Esophagus (tissue), 2 donors: ENCODE data around the gene TSEN2. TPM values are rescaled to one million over a fixed set of nuclear protein-coding genes. Genes with fewer than 3 reads are reported as not detected.
A peak's percentile ranks its signal among the peaks of the same experiment; 100 is the strongest.

Experiments
- H3K27ac ChIP-seq, 2 donors: one replicate each; pipeline ENCODE4 v1.5.1; 2013; ENCODE audit warnings: low read depth in 2 of 2, mild to moderate bottlenecking in 2 of 2, inconsistent platforms in 1 of 2, low read length in 1 of 2, moderate library complexity in 1 of 2
- H3K27me3 ChIP-seq, 2 donors: one replicate each; pipeline ENCODE4 v1.6.1; 2013; ENCODE audit warnings: low read length in 2 of 2, control low read depth in 1 of 2, mild to moderate bottlenecking in 1 of 2; ENCODE audit not compliant: insufficient read depth in 2 of 2, control insufficient read depth in 1 of 2
- H3K36me3 ChIP-seq, 2 donors: one replicate each; pipeline ENCODE4 v1.6.1; 2013; ENCODE audit warnings: low read length in 1 of 2; ENCODE audit not compliant: control insufficient read depth in 2 of 2, insufficient read depth in 2 of 2
- H3K4me1 ChIP-seq, 2 donors: one replicate each; pipeline ENCODE4 v1.6.1; 2013; ENCODE audit warnings: low read length in 1 of 2; ENCODE audit not compliant: control insufficient read depth in 2 of 2, insufficient read depth in 2 of 2
- H3K4me3 ChIP-seq, 2 donors: one replicate each; pipeline ENCODE4 v1.5.1; 2013; ENCODE audit warnings: low read length in 2 of 2, mild to moderate bottlenecking in 2 of 2, low read depth in 1 of 2, moderate library complexity in 1 of 2
- H3K9me3 ChIP-seq, 2 donors: one replicate each; pipeline ENCODE4 v1.6.1; 2013; ENCODE audit warnings: mild to moderate bottlenecking in 2 of 2, low read depth in 1 of 2, low read length in 1 of 2, moderate library complexity in 1 of 2; ENCODE audit not compliant: control insufficient read depth in 2 of 2, insufficient read depth in 1 of 2
- WGBS, 2 donors: extraction: QIAGEN DNeasy Blood & Tissue Kit; methylation state at CpG; one replicate each; pipeline ENCODE4 v1.1.7; 2013; 5-methylcytosine and 5-hydroxymethylcytosine counted together
- polyA plus RNA-seq, 2 donors: library from polyadenylated mRNA; stranded (reverse); fragments of 200-250 nt; gene quantifications; one replicate each; pipeline ENCODE4 v1.2.3, GENCODE V29; 2013
- donor health status: healthy with polysubstance abuse.
- donor health status: Bipolar disorder and iron deficiency.

The TSEN2 gene
- polyA plus RNA-seq, 2 donors, result 9.8 to 15.3 TPM

- H3K9me3 ChIP-seq, result no peaks in the 10 kb centered on the region
- H3K27ac ChIP-seq, result peak overlapping the region; percentile 63 to 81
- H3K4me3 ChIP-seq, result peak overlapping the region; percentile 50 to 92
- H3K4me1 ChIP-seq, result peaks cover 2 to 6% of the 10 kb centered on the region in 2 donors
- no peaks in the 10 kb centered on the region for H3K36me3 ChIP-seq
- whole genome bisulfite sequencing, 2 donors, result 4 to 5% methylated on average over 8 of the region's 8 CpGs
- no peaks in the 10 kb centered on the region for H3K27me3 ChIP-seq
These were observed 72.0 kb downstream of the TSEN2 start for GRCh38 chr3:12556314-12556689.

- H3K36me3 ChIP-seq, result no peaks in the 10 kb centered on the region
- H3K27ac ChIP-seq, result peak within 1 kb of the TSS; percentile 92 to 99
- no peaks in the 10 kb centered on the region for H3K27me3 ChIP-seq
- H3K4me3 ChIP-seq, result peak within 1 kb of the TSS; percentile 81 to 92
- 0% methylated on average over 77 of the region's 77 CpGs for WGBS, 2 donors
- peaks cover 2 to 6% of the 10 kb centered on the region in 2 donors for H3K4me1 ChIP-seq
- H3K9me3 ChIP-seq, result no peaks in the 10 kb centered on the region
These were observed 72.6 kb downstream of the TSEN2 start, which contains the start of gene MKRN2 for GRCh38 chr3:12556690-12557472. Gene MKRN2 (plus strand): TSS chr3:12557087. CDS start chr3:12557151, 64 bp downstream.

- H3K36me3 ChIP-seq, result no peaks in the 10 kb centered on the region
- H3K4me1 ChIP-seq, result peaks cover 2 to 8% of the 10 kb centered on the region in 2 donors
- no peaks in the 10 kb centered on the region for H3K9me3 ChIP-seq
- peak overlapping the region; percentile 92 to 99 for H3K27ac ChIP-seq
- 1% methylated on average over 18 of the region's 18 CpGs for WGBS, 2 donors
- peak overlapping the region; percentile 81 to 92 for H3K4me3 ChIP-seq
- H3K27me3 ChIP-seq, result no peaks in the 10 kb centered on the region
These were observed 73.3 kb downstream of the TSEN2 start for GRCh38 chr3:12557473-12558100.

- WGBS, 2 donors, result 60 to 79% methylated on average over 4 of the region's 4 CpGs
- no peaks in the 10 kb centered on the region for H3K36me3 ChIP-seq
- H3K4me3 ChIP-seq, result peak overlapping the region in 1 of 2 donors; percentile 92
- H3K9me3 ChIP-seq, result no peaks in the 10 kb centered on the region
- no peak overlapping the region for H3K27ac ChIP-seq
- peaks cover 2 to 9% of the 10 kb centered on the region in 2 donors for H3K4me1 ChIP-seq
- H3K27me3 ChIP-seq, result no peaks in the 10 kb centered on the region
These were observed 74.4 kb downstream of the TSEN2 start for GRCh38 chr3:12558706-12559105.

- H3K4me3 ChIP-seq, result no peak overlapping the region
- H3K9me3 ChIP-seq, result no peaks in the 10 kb centered on the region
- H3K27me3 ChIP-seq, result no peaks in the 10 kb centered on the region
- no peaks in the 10 kb centered on the region for H3K36me3 ChIP-seq
- H3K27ac ChIP-seq, result no peak overlapping the region
- peaks cover 0 to 5% of the 10 kb centered on the region in 2 donors for H3K4me1 ChIP-seq
- 87% methylated on average over 3 of the region's 3 CpGs for WGBS, 2 donors
These were observed 75.2 kb downstream of the TSEN2 start for GRCh38 chr3:12559520-12559919.

GRCh38 chr3:12560505-12561190, 76.4 kb downstream of the TSEN2 start:
- H3K4me3 ChIP-seq, result no peak overlapping the region
- no peak overlapping the region for H3K27ac ChIP-seq
- WGBS, 2 donors, result 75 to 77% methylated on average over 5 of the region's 5 CpGs
- no peaks in the 10 kb centered on the region for H3K36me3 ChIP-seq
- H3K27me3 ChIP-seq, result no peaks in the 10 kb centered on the region
- H3K4me1 ChIP-seq, result peaks cover 0 to 5% of the 10 kb centered on the region in 2 donors
- H3K9me3 ChIP-seq, result no peaks in the 10 kb centered on the region

GRCh38 chr3:12561397-12561796, 77.1 kb downstream of the TSEN2 start:
- Histone ChIP-seq H3K36me3 (no peaks in the 10 kb centered on the region), H3K27me3 (no peaks in the 10 kb centered on the region), H3K4me1 (peaks cover 0 to 5% of the 10 kb centered on the region in 2 donors), H3K4me3 (no peak overlapping the region), H3K27ac (no peak overlapping the region), H3K9me3 (no peaks in the 10 kb centered on the region)
- 56 to 63% methylated on average over 2 of the region's 2 CpGs for WGBS, 2 donors

GRCh38 chr3:12562451-12562850, 78.2 kb downstream of the TSEN2 start:
- Histone ChIP-seq H3K9me3 (no peaks in the 10 kb centered on the region), H3K36me3 (no peaks in the 10 kb centered on the region), H3K27ac (no peak overlapping the region), H3K4me1 (peaks cover 0 to 5% of the 10 kb centered on the region in 2 donors), H3K27me3 (no peaks in the 10 kb centered on the region), H3K4me3 (no peak overlapping the region)
- 49 to 74% methylated on average over 1 of the region's 1 CpG for WGBS, 2 donors

- H3K9me3 ChIP-seq, result no peaks in the 10 kb centered on the region
- no peak overlapping the region for H3K4me3 ChIP-seq
- H3K36me3 ChIP-seq, result peaks cover 13% of the 10 kb centered on the region in 2 donors
- no peak overlapping the region for H3K27ac ChIP-seq
- H3K27me3 ChIP-seq, result no peaks in the 10 kb centered on the region
- H3K4me1 ChIP-seq, result peaks cover 0 to 3% of the 10 kb centered on the region in 2 donors
These were observed 82.7 kb downstream of the TSEN2 start for GRCh38 chr3:12566976-12567375.
